Measurements from ENCODE around the gene SYNC.
"Not testable (repeated sequence)": the region's sequence is repeated elsewhere in the genome, so short reads cannot be mapped to it uniquely, and the experiment has no call there.

Gene SYNC

GRCh38 chr1:32716312-32717148 is 14.0 kb upstream of the SYNC start:
- H3K27ac ChIP-seq: peak overlapping the region; percentile 73

GRCh38 chr1:32715901-32716311 is 13.3 kb upstream of the SYNC start:
- TF ChIP-seq CTCF (conservative IDR thresholded peaks at IDR 0.05; ENCODE audit: low read depth): no peak
- ChIA-PET CTCF (interaction anchor here (1.1 kb wide), 1 partner anchor 57 kb away, joined by 3 read pairs; no protein-coding TSS in a partner anchor), POLR2A (ENCODE audit: low non-redundant PET) (interaction anchor here (0.6 kb wide), 1 partner anchor 56 kb away, joined by 6 read pairs; no protein-coding TSS in a partner anchor)
- DNase-seq (ENCODE audit: low spot score): peak; percentile 34
- H3K27ac ChIP-seq: peak overlapping the region; percentile 73

More at GRCh38 chr1:32716312-32717148, 14.0 kb upstream of the SYNC start:
- peak; percentile 97 for DNase-seq (ENCODE audit: low spot score)
- ChIA-PET POLR2A (ENCODE audit: low non-redundant PET) (interaction anchor here (0.5 to 1.3 kb wide), 3 partner anchors 37 to 236 kb away, joined by 3 to 6 read pairs (median 5); no protein-coding TSS in a partner anchor), CTCF (interaction anchor here (0.5 to 1.1 kb wide), 2 partner anchors 57 to 72 kb away, joined by 3 to 4 read pairs; no protein-coding TSS in a partner anchor)
- TF ChIP-seq CTCF (conservative IDR thresholded peaks at IDR 0.05; ENCODE audit: low read depth): no peak

GRCh38 chr1:32714277-32714676 is 11.7 kb upstream of the SYNC start:
- no peak for TF ChIP-seq CTCF (conservative IDR thresholded peaks at IDR 0.05; ENCODE audit: low read depth)
- H3K27ac ChIP-seq: peak overlapping the region; percentile 12; the same call in 1 of the 2 replicates
- ChIA-PET POLR2A (ENCODE audit: low non-redundant PET) (no interaction called here), CTCF (interaction anchor here (0.7 kb wide), 1 partner anchor 381 kb away, joined by 3 read pairs; no protein-coding TSS in a partner anchor)
- no peak for DNase-seq (ENCODE audit: low spot score)

- CTCF ChIA-PET: interaction anchor here (0.5 to 2.9 kb wide), 14 partner anchors 10 to 312 kb away, joined by 3 to 132 read pairs (median 8); partner anchors contain the start of gene SYNC
- TF ChIP-seq CTCF (conservative IDR thresholded peaks at IDR 0.05; ENCODE audit: low read depth): no peak
- no peak for DNase-seq (ENCODE audit: low spot score)
- peak overlapping the region; percentile 26 for H3K27ac ChIP-seq
- POLR2A ChIA-PET (ENCODE audit: low non-redundant PET): no interaction called here
Measured at GRCh38 chr1:32713081-32713480, 10.5 kb upstream of the SYNC start.

GRCh38 chr1:32711221-32711620 is 8.7 kb upstream of the SYNC start:
- H3K27ac ChIP-seq; POLR2A ChIA-PET (ENCODE audit: low non-redundant PET); DNase-seq (ENCODE audit: low spot score): not testable (repeated sequence)
- CTCF ChIA-PET: interaction anchor here (1.2 to 2.9 kb wide), 7 partner anchors 9 to 82 kb away, joined by 3 to 132 read pairs (median 10); partner anchors contain the start of gene SYNC

- no peak for TF ChIP-seq CTCF (conservative IDR thresholded peaks at IDR 0.05; ENCODE audit: low read depth)
- ChIA-PET POLR2A (ENCODE audit: low non-redundant PET) (no interaction called here), CTCF (interaction anchor here (0.7 kb wide), 2 partner anchors 62 to 883 kb away, joined by 3 read pairs; no protein-coding TSS in a partner anchor)
- no peak overlapping the region for H3K27ac ChIP-seq
- DNase-seq (ENCODE audit: low spot score): no peak
Measured at GRCh38 chr1:32709476-32709875, 6.9 kb upstream of the SYNC start.

Data from RWPE1 (cell line).